ENCODE measurements around the gene KDM5B. TPM values are rescaled to one million over a fixed set of nuclear protein-coding genes. Genes with fewer than 3 reads are reported as not detected.

KDM5B gene
- polyA plus RNA-seq, 1 donor from 2014 or later: 88.4 TPM

- Histone ChIP-seq H3K4me3 (ENCODE audit: low read length) (no peak overlapping the region), H3K27me3 (ENCODE audit: insufficient read depth, low read depth, low read length) (no peaks in the 10 kb centered on the region), H3K27ac (ENCODE audit: low read length) (no peak overlapping the region), H2AFZ (ENCODE audit: low read depth, low read length) (no peak overlapping the region), H3K4me2 (ENCODE audit: low read length) (no peak overlapping the region), H3K9ac (ENCODE audit: low read length) (no peak overlapping the region), H3F3A (ENCODE audit: insufficient read depth, low read length, poor library complexity, severe bottlenecking) (peaks cover 2% of the 10 kb centered on the region), H3K9me2 (ENCODE audit: insufficient read depth, low read length) (no peaks in the 10 kb centered on the region), H3K36me3 (ENCODE audit: insufficient read depth, low read length) (peaks cover 26% of the 10 kb centered on the region), H4K20me1 (ENCODE audit: insufficient read depth) (peaks cover 3% of the 10 kb centered on the region), H3K9me3 (ENCODE audit: low read length) (no peaks in the 10 kb centered on the region), H3K79me2 (replicated peaks; ENCODE audit: insufficient read depth, low read length) (peaks cover 4% of the 10 kb centered on the region)
- TF ChIP-seq POLR2AphosphoS5 (IDR thresholded peaks at IDR 0.05): no peak
These were observed 47.6 kb downstream of the KDM5B start for GRCh38 chr1:202760589-202760988.

GRCh38 chr1:202756391-202756790 is 51.8 kb downstream of the KDM5B start:
- H3F3A ChIP-seq (ENCODE audit: insufficient read depth, low read length, poor library complexity, severe bottlenecking): peaks cover 2% of the 10 kb centered on the region
- H3K27ac ChIP-seq (ENCODE audit: low read length): no peak overlapping the region
- H3K9me2 ChIP-seq (ENCODE audit: insufficient read depth, low read length): no peaks in the 10 kb centered on the region
- no peak overlapping the region for H3K9ac ChIP-seq (ENCODE audit: low read length)
- no peak for TF ChIP-seq POLR2AphosphoS5 (IDR thresholded peaks at IDR 0.05)
- TF ChIP-seq MXI1 (conservative IDR thresholded peaks at IDR 0.05; ENCODE audit: poor library complexity, severe bottlenecking): no peak
- TF ChIP-seq REST (IDR thresholded peaks at IDR 0.05; ENCODE audit: borderline replicate concordance): no peak
- TF ChIP-seq TAF1 (IDR thresholded peaks at IDR 0.05; ENCODE audit: low read depth): no peak
- TF ChIP-seq RAD21 (conservative IDR thresholded peaks at IDR 0.05): no peak
- H4K20me1 ChIP-seq (ENCODE audit: insufficient read depth): peaks cover 3% of the 10 kb centered on the region
- H3K79me2 ChIP-seq (replicated peaks; ENCODE audit: insufficient read depth, low read length): no peaks in the 10 kb centered on the region
- no peak overlapping the region for H3K4me2 ChIP-seq (ENCODE audit: low read length)
- no peaks in the 10 kb centered on the region for H3K27me3 ChIP-seq (ENCODE audit: insufficient read depth, low read depth, low read length)
- H3K9me3 ChIP-seq (ENCODE audit: low read length): no peaks in the 10 kb centered on the region
- no peak overlapping the region for H3K4me3 ChIP-seq (ENCODE audit: low read length)
- H3K36me3 ChIP-seq (ENCODE audit: insufficient read depth, low read length): peaks cover 20% of the 10 kb centered on the region
- H2AFZ ChIP-seq (ENCODE audit: low read depth, low read length): no peak overlapping the region

- H3K27me3 ChIP-seq (ENCODE audit: insufficient read depth, low read depth, low read length): no peaks in the 10 kb centered on the region
- H3K4me2 ChIP-seq (ENCODE audit: low read length): no peak overlapping the region
- H2AFZ ChIP-seq (ENCODE audit: low read depth, low read length): no peak overlapping the region
- TF ChIP-seq SMC3 (conservative IDR thresholded peaks at IDR 0.05; ENCODE audit: poor library complexity): no peak
- no peak for TF ChIP-seq CTCF (IDR thresholded peaks at IDR 0.05; ENCODE audit: poor library complexity, severe bottlenecking)
- TF ChIP-seq POLR2AphosphoS5 (IDR thresholded peaks at IDR 0.05): no peak
- no peak for TF ChIP-seq REST (IDR thresholded peaks at IDR 0.05; ENCODE audit: borderline replicate concordance)
- TF ChIP-seq EP300 (conservative IDR thresholded peaks at IDR 0.05; ENCODE audit: poor library complexity, severe bottlenecking): no peak
- TF ChIP-seq MXI1 (conservative IDR thresholded peaks at IDR 0.05; ENCODE audit: poor library complexity, severe bottlenecking): no peak
- TF ChIP-seq EZH2 (IDR thresholded peaks at IDR 0.05; ENCODE audit: borderline replicate concordance, insufficient read depth, low read length, poor library complexity, severe bottlenecking): no peak
- no peak for TF ChIP-seq TAF1 (IDR thresholded peaks at IDR 0.05; ENCODE audit: low read depth)
- no peak for TF ChIP-seq RAD21 (conservative IDR thresholded peaks at IDR 0.05)
- H3K4me3 ChIP-seq (ENCODE audit: low read length): no peak overlapping the region
- no peaks in the 10 kb centered on the region for H3K79me2 ChIP-seq (replicated peaks; ENCODE audit: insufficient read depth, low read length)
- peaks cover 20% of the 10 kb centered on the region for H3K36me3 ChIP-seq (ENCODE audit: insufficient read depth, low read length)
- peaks cover 3% of the 10 kb centered on the region for H4K20me1 ChIP-seq (ENCODE audit: insufficient read depth)
- no peaks in the 10 kb centered on the region for H3K9me3 ChIP-seq (ENCODE audit: low read length)
- no peak overlapping the region for H3K27ac ChIP-seq (ENCODE audit: low read length)
- no peak overlapping the region for H3K9ac ChIP-seq (ENCODE audit: low read length)
- H3F3A ChIP-seq (ENCODE audit: insufficient read depth, low read length, poor library complexity, severe bottlenecking): peaks cover 4% of the 10 kb centered on the region
- H3K9me2 ChIP-seq (ENCODE audit: insufficient read depth, low read length): no peaks in the 10 kb centered on the region
These were observed 53.9 kb downstream of the KDM5B start for GRCh38 chr1:202754293-202754692.

Data from neural cell (in vitro differentiated cells).